HepG2 (cell line): ENCODE data around the gene C5AR2.

ENCODE experiments used
- CHD4 ChIP-seq: fragments of 200-600 bp; sonication (generic); IDR thresholded peaks from 2 replicates; pipeline ENCODE4 v1.7.0; 2017; ENCODE audit warnings: mild to moderate bottlenecking, low read length, borderline replicate concordance
- CTCF ChIP-seq: sonication (generic); formaldehyde crosslinking; IDR thresholded peaks from 2 replicates; pipeline ENCODE4 v1.5.0; 2020; ENCODE audit warnings: mild to moderate bottlenecking, missing genetic modification reagents, moderate library complexity
- DMAP1 ChIP-seq: IDR thresholded peaks from 2 replicates; pipeline ENCODE4 v1.6.1; 2016
- ESRRA ChIP-seq: sonication (generic); formaldehyde crosslinking; IDR thresholded peaks from 2 replicates; pipeline ENCODE4 v1.5.1; 2020; ENCODE audit warnings: mild to moderate bottlenecking, low read depth, missing genetic modification reagents
- ETV5 ChIP-seq: IDR thresholded peaks from 2 replicates; pipeline ENCODE4 v1.6.1; 2018; ENCODE audit warnings: missing biosample characterization, missing genetic modification reagents, inconsistent platforms, borderline replicate concordance
- JUND ChIP-seq: sonication (generic); formaldehyde crosslinking; IDR thresholded peaks from 2 replicates; pipeline ENCODE4 v1.8.0; 2022; ENCODE audit warnings: mild to moderate bottlenecking, missing genetic modification reagents
- MTA3 ChIP-seq: sonication (generic); formaldehyde crosslinking; IDR thresholded peaks from 2 replicates; pipeline ENCODE4 v1.4.0; 2020; ENCODE audit warnings: missing genetic modification reagents
- NPAS2 ChIP-seq: sonication (generic); formaldehyde crosslinking; IDR thresholded peaks from 2 replicates; pipeline ENCODE4 v1.8.0; 2022; ENCODE audit warnings: mild to moderate bottlenecking, missing genetic modification reagents, borderline replicate concordance
- SMARCC2 ChIP-seq: fragments of 450-650 bp; IDR thresholded peaks from 2 replicates; pipeline ENCODE4 v1.6.1; 2017; ENCODE audit warnings: antibody characterized with exemption, mild to moderate bottlenecking
- SRSF1 ChIP-seq: fragments of 200-400 bp; formaldehyde crosslinking; optimal IDR thresholded peaks from 2 replicates; pipeline ENCODE3; 2017; ENCODE audit warnings: mild to moderate bottlenecking, low read depth, low read length, moderate library complexity
- TFAP4 ChIP-seq: sonication (generic); IDR thresholded peaks from 2 replicates; pipeline ENCODE4 v1.6.1; 2016; ENCODE audit warnings: low read depth, borderline replicate concordance
- ZNF143 ChIP-seq: sonication (generic); formaldehyde crosslinking; IDR thresholded peaks from 2 replicates; pipeline ENCODE4 v1.4.0; 2020; ENCODE audit warnings: missing genetic modification reagents
- ZNF274 ChIP-seq: sonication (generic); formaldehyde crosslinking; IDR thresholded peaks from 2 replicates; pipeline ENCODE4 v1.5.1; 2020; ENCODE audit warnings: mild to moderate bottlenecking, missing genetic modification reagents
- TF ChIP-seq, protein P1 (sequence below): sonication (generic); formaldehyde crosslinking; IDR thresholded peaks from 2 replicates; pipeline ENCODE4 v1.8.0; 2022; ENCODE audit warnings: missing genetic modification reagents, mild to moderate bottlenecking, moderate library complexity, borderline replicate concordance

- no peak for TF ChIP-seq TFAP4
- no peak for TF ChIP-seq CHD4
- no peak for TF ChIP-seq SMARCC2
- TF ChIP-seq, protein P1, sequence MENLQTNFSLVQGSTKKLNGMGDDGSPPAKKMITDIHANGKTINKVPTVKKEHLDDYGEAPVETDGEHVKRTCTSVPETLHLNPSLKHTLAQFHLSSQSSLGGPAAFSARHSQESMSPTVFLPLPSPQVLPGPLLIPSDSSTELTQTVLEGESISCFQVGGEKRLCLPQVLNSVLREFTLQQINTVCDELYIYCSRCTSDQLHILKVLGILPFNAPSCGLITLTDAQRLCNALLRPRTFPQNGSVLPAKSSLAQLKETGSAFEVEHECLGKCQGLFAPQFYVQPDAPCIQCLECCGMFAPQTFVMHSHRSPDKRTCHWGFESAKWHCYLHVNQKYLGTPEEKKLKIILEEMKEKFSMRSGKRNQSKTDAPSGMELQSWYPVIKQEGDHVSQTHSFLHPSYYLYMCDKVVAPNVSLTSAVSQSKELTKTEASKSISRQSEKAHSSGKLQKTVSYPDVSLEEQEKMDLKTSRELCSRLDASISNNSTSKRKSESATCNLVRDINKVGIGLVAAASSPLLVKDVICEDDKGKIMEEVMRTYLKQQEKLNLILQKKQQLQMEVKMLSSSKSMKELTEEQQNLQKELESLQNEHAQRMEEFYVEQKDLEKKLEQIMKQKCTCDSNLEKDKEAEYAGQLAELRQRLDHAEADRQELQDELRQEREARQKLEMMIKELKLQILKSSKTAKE (CRISPR knock-in tag), result no peak
- no peak for TF ChIP-seq CTCF
- TF ChIP-seq ZNF274 (CRISPR knock-in tag), result no peak
- no peak for TF ChIP-seq MTA3 (CRISPR knock-in tag)
- TF ChIP-seq JUND (CRISPR knock-in tag), result no peak
- no peak for TF ChIP-seq ETV5 (CRISPR knock-in tag)
- TF ChIP-seq NPAS2 (CRISPR knock-in tag), result no peak
- no peak for TF ChIP-seq SRSF1
- TF ChIP-seq ZNF143 (CRISPR knock-in tag), result no peak
- TF ChIP-seq ESRRA, result no peak
- TF ChIP-seq DMAP1 (CRISPR knock-in tag), result no peak
These were observed 20.1 kb downstream of the C5AR2 start for GRCh38 chr19:47352095-47352494.
